ENCODE data around the gene CCDC137.

Gene CCDC137

GRCh38 chr17:81644976-81645952, 21.3 kb upstream of the CCDC137 start:
- no peak for DNase-seq (ENCODE audit: low read depth, low spot score)

DNA sequence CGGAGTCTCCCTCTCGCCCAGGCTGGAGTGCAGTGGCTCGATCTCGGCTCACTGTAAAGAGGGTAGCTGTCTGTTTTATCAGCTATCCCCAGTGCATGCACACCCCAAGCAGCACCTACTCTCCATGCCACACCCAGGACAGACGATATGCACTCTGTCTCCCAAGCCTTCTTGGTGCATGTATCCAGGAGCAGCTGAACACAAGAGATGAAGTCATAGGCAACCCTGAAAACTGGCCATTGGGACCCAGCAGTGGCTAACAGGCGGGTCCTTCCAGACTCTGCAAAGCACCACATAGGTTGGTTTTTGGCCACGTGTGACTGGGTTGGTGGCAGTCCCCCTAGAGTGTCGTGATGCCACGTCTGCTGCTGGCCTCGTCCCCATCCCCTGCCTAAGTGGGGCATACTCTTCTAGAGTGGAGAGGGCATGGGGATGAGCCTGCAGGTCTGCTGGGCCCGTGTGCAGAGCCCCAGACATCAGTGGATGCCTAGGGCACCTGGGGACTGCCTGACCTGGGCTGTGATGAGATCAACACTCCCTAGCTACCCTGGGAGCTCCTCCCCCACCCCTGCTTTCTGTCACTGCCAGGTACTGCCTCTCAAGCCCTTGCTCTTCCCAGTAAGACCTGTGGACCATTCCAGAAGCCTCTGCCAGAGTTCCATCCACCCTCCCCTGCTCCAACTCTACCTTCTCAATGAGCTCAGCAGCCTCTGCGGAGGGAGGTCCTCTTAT, 19.5 kb upstream of the CCDC137 start:
- no peak for DNase-seq (ENCODE audit: low read depth, low spot score)
- H3K4me3 ChIP-seq (ENCODE audit: low read depth, low read length): no peak overlapping the region
- TF ChIP-seq, protein P1, sequence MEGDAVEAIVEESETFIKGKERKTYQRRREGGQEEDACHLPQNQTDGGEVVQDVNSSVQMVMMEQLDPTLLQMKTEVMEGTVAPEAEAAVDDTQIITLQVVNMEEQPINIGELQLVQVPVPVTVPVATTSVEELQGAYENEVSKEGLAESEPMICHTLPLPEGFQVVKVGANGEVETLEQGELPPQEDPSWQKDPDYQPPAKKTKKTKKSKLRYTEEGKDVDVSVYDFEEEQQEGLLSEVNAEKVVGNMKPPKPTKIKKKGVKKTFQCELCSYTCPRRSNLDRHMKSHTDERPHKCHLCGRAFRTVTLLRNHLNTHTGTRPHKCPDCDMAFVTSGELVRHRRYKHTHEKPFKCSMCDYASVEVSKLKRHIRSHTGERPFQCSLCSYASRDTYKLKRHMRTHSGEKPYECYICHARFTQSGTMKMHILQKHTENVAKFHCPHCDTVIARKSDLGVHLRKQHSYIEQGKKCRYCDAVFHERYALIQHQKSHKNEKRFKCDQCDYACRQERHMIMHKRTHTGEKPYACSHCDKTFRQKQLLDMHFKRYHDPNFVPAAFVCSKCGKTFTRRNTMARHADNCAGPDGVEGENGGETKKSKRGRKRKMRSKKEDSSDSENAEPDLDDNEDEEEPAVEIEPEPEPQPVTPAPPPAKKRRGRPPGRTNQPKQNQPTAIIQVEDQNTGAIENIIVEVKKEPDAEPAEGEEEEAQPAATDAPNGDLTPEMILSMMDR (IDR thresholded peaks at IDR 0.05; ENCODE audit: low read depth, low read length): no peak
- in situ Hi-C loops (cut with HindIII; ENCODE audit: low sequenced_read_pairs): no loop called here

More at GRCh38 chr17:81644976-81645952, 21.3 kb upstream of the CCDC137 start:
- H3K4me3 ChIP-seq (ENCODE audit: low read depth, low read length): no peak overlapping the region
- TF ChIP-seq, protein P1 (IDR thresholded peaks at IDR 0.05; ENCODE audit: low read depth, low read length): no peak
- in situ Hi-C loops (cut with HindIII; ENCODE audit: low sequenced_read_pairs): no loop called here

DNA sequence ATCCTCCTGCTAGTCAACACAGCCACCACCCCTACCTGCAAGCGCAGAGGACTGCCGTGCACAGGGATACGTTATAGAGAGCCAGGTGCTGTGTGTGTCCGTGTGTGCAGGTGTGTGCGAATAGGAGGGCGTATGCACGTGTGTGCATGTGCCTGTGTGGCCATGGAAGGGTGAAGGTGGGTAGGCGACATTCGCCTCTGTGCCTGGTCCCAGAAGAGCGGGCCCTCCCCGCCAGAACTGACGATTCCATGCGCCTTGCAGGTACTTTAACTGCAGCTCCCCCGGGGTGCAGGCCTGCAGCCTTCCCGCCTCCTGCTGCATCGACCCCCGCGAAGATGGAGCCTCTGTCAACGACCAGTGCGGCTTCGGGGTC, 18.9 kb upstream of the CCDC137 start:
- in situ Hi-C loops (cut with HindIII; ENCODE audit: low sequenced_read_pairs): no loop called here
- H3K4me3 ChIP-seq (ENCODE audit: low read depth, low read length): no peak overlapping the region
- no peak for DNase-seq (ENCODE audit: low read depth, low spot score)
- TF ChIP-seq, protein P1 (IDR thresholded peaks at IDR 0.05; ENCODE audit: low read depth, low read length): no peak

DNA sequence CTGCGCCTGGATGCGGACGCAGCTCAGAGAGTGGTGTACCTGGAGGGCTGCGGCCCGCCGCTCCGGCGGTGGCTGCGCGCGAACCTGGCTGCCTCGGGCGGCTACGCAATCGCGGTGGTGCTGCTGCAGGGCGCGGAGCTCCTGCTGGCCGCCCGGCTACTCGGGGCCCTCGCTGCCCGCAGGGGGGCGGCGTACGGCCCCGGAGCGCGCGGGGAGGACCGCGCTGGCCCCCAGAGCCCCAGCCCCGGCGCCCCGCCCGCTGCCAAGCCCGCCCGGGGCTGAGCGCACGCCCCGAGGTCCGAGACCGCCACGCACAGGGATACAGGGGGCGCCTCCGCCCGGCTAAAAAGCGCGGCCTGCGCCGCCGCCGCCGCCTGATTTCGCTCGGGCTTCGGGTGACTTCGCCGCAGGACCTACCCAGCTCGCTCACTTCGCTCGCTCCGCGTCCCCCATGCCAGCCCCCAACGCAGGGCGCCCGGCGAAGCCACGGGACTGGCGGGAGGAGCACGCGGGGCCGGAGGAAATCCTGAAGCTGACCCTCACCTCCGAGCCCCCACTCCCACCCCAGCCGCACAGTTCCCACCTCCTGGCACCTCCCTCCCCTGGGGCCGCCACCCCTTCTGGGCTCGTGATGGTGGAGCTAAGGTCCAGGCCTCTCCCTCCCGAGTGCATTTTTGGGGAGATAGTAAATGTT, 18.4 kb upstream of the CCDC137 start:
- no peak overlapping the region for H3K4me3 ChIP-seq (ENCODE audit: low read depth, low read length)
- TF ChIP-seq, protein P1 (IDR thresholded peaks at IDR 0.05; ENCODE audit: low read depth, low read length): no peak
- in situ Hi-C loops (cut with HindIII; ENCODE audit: low sequenced_read_pairs): no loop called here
- DNase-seq (ENCODE audit: low read depth, low spot score): no peak

DNA sequence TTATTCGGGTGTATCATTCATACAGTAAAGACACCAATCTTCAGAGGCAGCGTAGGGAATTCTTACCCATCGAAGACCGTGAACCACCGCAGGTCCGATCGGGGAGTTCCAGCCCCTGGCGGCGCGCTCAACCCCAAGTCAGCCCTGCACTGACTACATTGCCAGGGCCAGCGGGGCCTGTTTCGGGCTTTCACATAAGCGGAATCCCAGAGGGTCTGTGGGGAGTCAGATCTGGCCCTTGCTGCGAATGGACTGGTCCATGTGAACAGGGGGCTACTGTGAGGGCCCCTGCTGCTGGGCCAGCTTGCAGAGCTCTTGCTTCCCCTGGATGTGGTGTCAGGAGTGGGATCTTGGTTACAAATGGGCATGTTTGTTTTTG, 17.8 kb upstream of the CCDC137 start:
- no peak overlapping the region for H3K4me3 ChIP-seq (ENCODE audit: low read depth, low read length)
- TF ChIP-seq, protein P1 (IDR thresholded peaks at IDR 0.05; ENCODE audit: low read depth, low read length): no peak
- in situ Hi-C loops (cut with HindIII; ENCODE audit: low sequenced_read_pairs): no loop called here
- no peak for DNase-seq (ENCODE audit: low read depth, low spot score)

GRCh38 chr17:81650951-81651350, 15.6 kb upstream of the CCDC137 start:
- H3K4me3 ChIP-seq (ENCODE audit: low read depth, low read length): no peak overlapping the region
- DNase-seq (ENCODE audit: low read depth, low spot score): no peak
- in situ Hi-C loops (cut with HindIII; ENCODE audit: low sequenced_read_pairs): no loop called here
- TF ChIP-seq, protein P1 (IDR thresholded peaks at IDR 0.05; ENCODE audit: low read depth, low read length): no peak
